CD4-positive, alpha-beta memory T cell (primary cell): ENCODE data around the gene IFNGR1. TPM values are rescaled to one million over a fixed set of nuclear protein-coding genes. Genes with fewer than 3 reads are reported as not detected.
A peak's percentile ranks its signal among the peaks of the same experiment; 100 is the strongest.

ENCODE experiments used
- CTCF ChIA-PET: fragments of 350-600 bp; sonication (Branson Sonifier 250); formaldehyde crosslinking; loops from one replicate; lab custom pipeline; 2021; ENCODE audit warnings: inconsistent platforms; ENCODE audit not compliant: partially characterized antibody; lab: Charles Lee
- POLR2A ChIA-PET: fragments of 350-600 bp; sonication (Branson Sonifier 250); formaldehyde crosslinking; loops from one replicate; lab custom pipeline; 2021; ENCODE audit not compliant: partially characterized antibody; lab: Charles Lee
- DNase-seq, 5 donors: peaks; one replicate each; pipeline versions ENCODE4 v3.0.0 to v3.0.0-alpha.2; 2020 to 2022; ENCODE audit warnings: mixed read lengths in 1 of 5
- H3K27ac ChIP-seq: one replicate; pipeline ENCODE4 v1.7.0; 2013; ENCODE audit warnings: low read depth, low read length
- H3K27me3 ChIP-seq: 2 replicates; pipeline ENCODE4 v1.7.0; 2013; ENCODE audit warnings: mild to moderate bottlenecking, low read length, moderate library complexity; ENCODE audit not compliant: insufficient read depth
- H3K36me3 ChIP-seq: 2 replicates; pipeline ENCODE4 v1.7.0; 2013; ENCODE audit warnings: mild to moderate bottlenecking, low read length, moderate library complexity; ENCODE audit not compliant: insufficient read depth
- H3K4me1 ChIP-seq: 2 replicates; pipeline ENCODE4 v1.7.0; 2013; ENCODE audit warnings: mild to moderate bottlenecking, low read length, moderate library complexity; ENCODE audit not compliant: insufficient read depth
- H3K4me3 ChIP-seq, 2 donors: one replicate each; pipeline ENCODE4 v1.7.0; 2013; ENCODE audit warnings: low read length in 2 of 2, mild to moderate bottlenecking in 1 of 2
- H3K9me3 ChIP-seq, 2 donors: one replicate each; pipeline ENCODE4 v1.7.0; 2013; ENCODE audit warnings: low read length in 2 of 2, control low read depth in 1 of 2; ENCODE audit not compliant: control insufficient read depth in 1 of 2
- H3K27ac Mint-ChIP-seq, 7 donors: one replicate each; pipeline ENCODE4 v1.8.0; 2020 to 2021; ENCODE audit warnings: mixed read lengths in 7 of 7, mild to moderate bottlenecking in 6 of 7, inconsistent platforms in 3 of 7, moderate library complexity in 3 of 7
- H3K27me3 Mint-ChIP-seq, 2 donors: one replicate each; pipeline ENCODE4 v1.8.0; 2020 to 2021; ENCODE audit warnings: mixed read lengths in 2 of 2
- H3K36me3 Mint-ChIP-seq, 2 donors: one replicate each; pipeline ENCODE4 v1.8.0; 2020 to 2021; ENCODE audit warnings: mixed read lengths in 2 of 2, inconsistent platforms in 1 of 2, mild to moderate bottlenecking in 1 of 2
- H3K4me1 Mint-ChIP-seq, 4 donors: one replicate each; pipeline ENCODE4 v1.8.0; 2020 to 2021; ENCODE audit warnings: mixed read lengths in 4 of 4, mild to moderate bottlenecking in 1 of 4
- H3K4me3 Mint-ChIP-seq, 8 donors: one replicate each; pipeline ENCODE4 v1.8.0; 2020 to 2021; ENCODE audit warnings: mixed read lengths in 8 of 8, mild to moderate bottlenecking in 7 of 8, moderate library complexity in 6 of 8, inconsistent platforms in 3 of 8
- H3K9me3 Mint-ChIP-seq, 8 donors: one replicate each; pipeline ENCODE4 v1.8.0; 2020 to 2021; ENCODE audit warnings: mixed read lengths in 8 of 8, mild to moderate bottlenecking in 5 of 8, inconsistent platforms in 3 of 8, moderate library complexity in 1 of 8
- intact Hi-C: fragments of 100-400 bp; cut with micrococcal nuclease; formaldehyde crosslinking; loops from one replicate; pipeline ENCODE4 v1.15.1; 2023
- polyA plus RNA-seq, 2 donors: library from polyadenylated mRNA; unstranded; fragments of 300-500 nt; fragmentation: Illumina TruSeq; gene quantifications; one replicate each; pipeline ENCODE4 v1.2.3, GENCODE V29; 2021
- total RNA-seq, 2 experiments: library from RNA; stranded (reverse); gene quantifications; one replicate each; pipeline ENCODE4 v1.2.3, GENCODE V29; 2021

The IFNGR1 gene
- total and polyA plus RNA-seq, 4 experiments from 2014 or later = 38.3 to 57.9 (median 39.9) TPM

- Mint-ChIP-seq H3K27me3 (peaks cover 5 to 6% of the 10 kb centered on the region in 2 donors), H3K27ac (no peak overlapping the region), H3K4me1 (no peaks in the 10 kb centered on the region), H3K36me3 (peaks cover 0 to 8% of the 10 kb centered on the region in 2 donors), H3K9me3 (peaks cover 0 to 14% (median 5%) of the 10 kb centered on the region in 8 donors), H3K4me3 (no peak overlapping the region)
- no peak for DNase-seq
- ChIA-PET CTCF (interaction anchor here (1.1 kb wide), 1 partner anchor 28 kb away, joined by 3 read pairs; no protein-coding TSS in a partner anchor), POLR2A (no interaction called here)
- no peaks in the 10 kb centered on the region for H3K27me3 ChIP-seq
- intact Hi-C loops = no loop called here
- no peaks in the 10 kb centered on the region for H3K4me1 ChIP-seq
- no peak overlapping the region for H3K4me3 ChIP-seq
- H3K27ac ChIP-seq = no peak overlapping the region
- H3K36me3 ChIP-seq = no peaks in the 10 kb centered on the region
- no peaks in the 10 kb centered on the region for H3K9me3 ChIP-seq
Observed at GRCh38 chr6:137248702-137249101, 29.5 kb upstream of the IFNGR1 start.

DNA sequence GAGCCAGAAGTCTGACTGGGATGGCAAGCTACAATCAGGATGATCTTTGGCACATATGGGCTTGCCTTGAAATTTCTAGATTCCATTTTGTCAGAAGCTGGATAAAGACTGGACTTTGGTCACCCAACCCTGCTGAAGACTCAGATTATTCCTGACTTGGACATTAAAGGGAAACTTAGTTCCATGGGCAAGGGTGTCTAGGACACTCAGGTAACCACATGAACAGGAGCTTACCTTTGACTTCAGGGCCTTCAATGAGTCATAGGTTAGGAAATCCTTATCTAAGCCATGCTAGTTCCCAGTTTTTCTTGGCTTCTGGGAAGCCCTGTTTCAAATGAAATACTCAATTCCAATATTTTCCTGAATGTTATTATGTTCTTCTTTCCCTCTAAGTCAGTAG is 28.5 kb upstream of the IFNGR1 start:
- Mint-ChIP-seq H3K4me3 (no peak overlapping the region), H3K9me3 (peaks cover 0 to 8% (median 3%) of the 10 kb centered on the region in 8 donors), H3K4me1 (no peaks in the 10 kb centered on the region), H3K27me3 (peaks cover 5 to 6% of the 10 kb centered on the region in 2 donors), H3K27ac (no peak overlapping the region), H3K36me3 (peaks cover 0 to 6% of the 10 kb centered on the region in 2 donors)
- ChIA-PET POLR2A (no interaction called here), CTCF (interaction anchor here (0.9 to 1.1 kb wide), 2 partner anchors 66 to 355 kb away, joined by 3 read pairs; no protein-coding TSS in a partner anchor)
- no peak overlapping the region for H3K27ac ChIP-seq
- no peaks in the 10 kb centered on the region for H3K36me3 ChIP-seq
- no peaks in the 10 kb centered on the region for H3K27me3 ChIP-seq
- no peak for DNase-seq
- H3K4me1 ChIP-seq = no peaks in the 10 kb centered on the region
- H3K4me3 ChIP-seq = no peak overlapping the region
- intact Hi-C loops = no loop called here
- H3K9me3 ChIP-seq = no peaks in the 10 kb centered on the region

GRCh38 chr6:137246791-137247202 is 27.6 kb upstream of the IFNGR1 start:
- DNase-seq = no peak
- no peak overlapping the region for H3K4me3 ChIP-seq
- ChIA-PET POLR2A (no interaction called here), CTCF (interaction anchor here (0.8 to 1.1 kb wide), 2 partner anchors 10 to 67 kb away, joined by 3 read pairs; no protein-coding TSS in a partner anchor)
- intact Hi-C loops = no loop called here
- H3K27ac ChIP-seq = no peak overlapping the region
- H3K9me3 Mint-ChIP-seq = no peaks in the 10 kb centered on the region
- no peaks in the 10 kb centered on the region for H3K9me3 ChIP-seq
- no peaks in the 10 kb centered on the region for H3K36me3 ChIP-seq
- no peaks in the 10 kb centered on the region for H3K36me3 Mint-ChIP-seq
- H3K4me3 Mint-ChIP-seq = no peak overlapping the region
- H3K27me3 ChIP-seq = no peaks in the 10 kb centered on the region
- no peak overlapping the region for H3K27ac Mint-ChIP-seq
- no peaks in the 10 kb centered on the region for H3K4me1 ChIP-seq
- H3K4me1 Mint-ChIP-seq = no peaks in the 10 kb centered on the region
- no peaks in the 10 kb centered on the region for H3K27me3 Mint-ChIP-seq

GRCh38 chr6:137246164-137246563 is 27.0 kb upstream of the IFNGR1 start:
- Histone ChIP-seq H3K27me3 (no peaks in the 10 kb centered on the region), H3K4me3 (no peak overlapping the region), H3K27ac (no peak overlapping the region), H3K4me1 (no peaks in the 10 kb centered on the region), H3K36me3 (no peaks in the 10 kb centered on the region), H3K9me3 (no peaks in the 10 kb centered on the region)
- ChIA-PET POLR2A (no interaction called here), CTCF (interaction anchor here (0.8 kb wide), 1 partner anchor 9 kb away, joined by 3 read pairs; no protein-coding TSS in a partner anchor)
- no peak overlapping the region for H3K4me3 Mint-ChIP-seq
- no peak for DNase-seq
- H3K4me1 Mint-ChIP-seq = peaks cover 0 to 4% (median 0%) of the 10 kb centered on the region in 4 donors
- H3K27me3 Mint-ChIP-seq = no peaks in the 10 kb centered on the region
- no peak overlapping the region for H3K27ac Mint-ChIP-seq
- no peaks in the 10 kb centered on the region for H3K9me3 Mint-ChIP-seq
- H3K36me3 Mint-ChIP-seq = no peaks in the 10 kb centered on the region
- intact Hi-C loops = no loop called here

- peaks cover 14% of the 10 kb centered on the region for H3K4me1 ChIP-seq
- H3K27ac Mint-ChIP-seq = no peak overlapping the region
Observed at GRCh38 chr6:137241481-137242038, 22.4 kb upstream of the IFNGR1 start.

DNA sequence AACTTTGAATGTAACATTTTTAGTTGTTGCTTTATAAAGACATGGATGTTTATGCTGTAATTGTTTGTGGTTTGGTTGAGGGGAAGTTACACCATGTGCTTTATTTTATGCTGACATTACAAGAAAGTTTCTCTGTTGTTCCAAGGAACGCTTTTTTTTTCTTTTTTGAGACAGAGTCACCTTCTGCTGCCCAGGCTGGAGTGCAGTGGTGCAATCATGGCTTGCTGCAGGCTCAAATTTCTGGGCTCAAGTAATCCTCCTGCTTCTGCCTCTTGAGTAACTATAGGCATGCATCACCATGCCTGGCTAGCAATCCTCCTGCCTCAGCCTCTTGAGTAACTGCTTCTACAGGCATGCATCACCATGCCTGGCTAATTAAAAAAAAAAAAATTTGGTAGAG is 21.0 kb upstream of the IFNGR1 start:
- peak overlapping the region in 1 of 7 donors; percentile 32 for H3K27ac Mint-ChIP-seq
- H3K4me3 Mint-ChIP-seq = peak overlapping the region in 3 of 8 donors; percentile 7 to 48 (median 26)
- H3K36me3 ChIP-seq = no peaks in the 10 kb centered on the region
- H3K9me3 ChIP-seq = no peaks in the 10 kb centered on the region
- DNase-seq = no peak
- no peaks in the 10 kb centered on the region for H3K27me3 Mint-ChIP-seq
- H3K9me3 Mint-ChIP-seq = peaks cover 2 to 11% (median 5%) of the 10 kb centered on the region in 8 donors
- no peaks in the 10 kb centered on the region for H3K27me3 ChIP-seq
- POLR2A ChIA-PET = interaction anchor here (1.0 to 2.9 kb wide), 4 partner anchors 8 to 17 kb away, joined by 4 to 7 read pairs (median 6); no protein-coding TSS in a partner anchor
- CTCF ChIA-PET = interaction anchor here (0.9 to 1.5 kb wide), 4 partner anchors 8 to 349 kb away, joined by 3 read pairs; no protein-coding TSS in a partner anchor
- H3K36me3 Mint-ChIP-seq = peaks cover 0 to 6% of the 10 kb centered on the region in 2 donors
- peaks cover 11 to 20% (median 17%) of the 10 kb centered on the region in 4 donors for H3K4me1 Mint-ChIP-seq
- peaks cover 15% of the 10 kb centered on the region for H3K4me1 ChIP-seq
- no peak overlapping the region for H3K4me3 ChIP-seq
- no peak overlapping the region for H3K27ac ChIP-seq
- intact Hi-C loops = no loop called here

More at GRCh38 chr6:137241481-137242038, 22.4 kb upstream of the IFNGR1 start:
- intact Hi-C loops = no loop called here
- Histone ChIP-seq H3K27me3 (no peaks in the 10 kb centered on the region), H3K9me3 (no peaks in the 10 kb centered on the region), H3K27ac (no peak overlapping the region), H3K36me3 (no peaks in the 10 kb centered on the region), H3K4me3 (no peak overlapping the region)
- CTCF ChIA-PET = interaction anchor here (0.7 to 1.4 kb wide), 4 partner anchors 28 to 394 kb away, joined by 3 to 4 read pairs (median 4); no protein-coding TSS in a partner anchor
- POLR2A ChIA-PET = interaction anchor here (2.9 kb wide), 1 partner anchor 12 kb away, joined by 7 read pairs; no protein-coding TSS in a partner anchor
- Mint-ChIP-seq H3K9me3 (peaks cover 2 to 11% (median 5%) of the 10 kb centered on the region in 8 donors), H3K36me3 (peaks cover 0 to 6% of the 10 kb centered on the region in 2 donors), H3K4me3 (no peak overlapping the region), H3K4me1 (peaks cover 9 to 12% (median 12%) of the 10 kb centered on the region in 4 donors), H3K27me3 (no peaks in the 10 kb centered on the region)
- no peak for DNase-seq

DNA sequence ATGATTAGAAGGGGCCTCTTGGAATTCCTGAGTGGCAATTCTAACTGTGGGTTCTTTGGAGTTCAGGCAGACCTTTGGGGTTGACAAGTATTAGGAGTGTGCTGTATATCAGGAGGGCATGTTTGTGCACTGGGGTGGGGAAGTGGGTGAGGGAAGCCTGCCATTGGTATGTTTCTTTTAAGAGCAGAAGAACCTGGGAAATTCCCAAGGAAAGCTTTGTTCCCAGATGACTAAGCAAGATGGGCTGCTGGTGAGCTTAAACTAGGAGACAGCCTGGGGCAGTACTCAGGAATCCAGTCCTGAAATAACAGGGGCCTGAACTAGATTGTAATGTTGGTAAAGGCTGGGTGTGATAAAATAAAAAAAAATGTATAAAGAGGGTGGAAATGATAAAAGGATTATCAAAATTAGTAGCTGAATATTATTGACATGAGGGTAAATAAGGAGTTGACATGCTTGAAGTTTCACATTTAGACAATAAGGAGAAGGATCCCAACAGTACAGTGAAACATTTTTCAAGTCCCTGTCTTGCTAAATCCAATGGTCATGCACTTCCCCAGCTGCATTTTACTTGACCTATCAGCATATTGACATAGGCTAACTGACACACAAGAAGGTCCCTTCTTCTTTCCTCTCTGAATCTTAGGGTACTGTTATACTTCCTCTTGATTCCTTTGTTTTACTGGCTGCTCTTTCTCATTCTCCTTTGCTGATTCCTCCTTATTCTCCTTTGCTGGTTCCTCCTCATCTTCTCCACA is 18.4 kb upstream of the IFNGR1 start:
- intact Hi-C loops = no loop called here
- no peaks in the 10 kb centered on the region for H3K27me3 ChIP-seq
- DNase-seq = no peak
- no peaks in the 10 kb centered on the region for H3K36me3 ChIP-seq
- POLR2A ChIA-PET = interaction anchor here (0.8 kb wide), 1 partner anchor 17 kb away, joined by 4 read pairs; no protein-coding TSS in a partner anchor
- peaks cover 2 to 11% (median 6%) of the 10 kb centered on the region in 8 donors for H3K9me3 Mint-ChIP-seq
- no peak overlapping the region for H3K4me3 Mint-ChIP-seq
- H3K4me1 Mint-ChIP-seq = peaks cover 28 to 46% (median 39%) of the 10 kb centered on the region in 4 donors
- peaks cover 40% of the 10 kb centered on the region for H3K4me1 ChIP-seq
- CTCF ChIA-PET = interaction anchor here (1.1 to 1.5 kb wide), 3 partner anchors 9 to 77 kb away, joined by 3 to 6 read pairs (median 3); no protein-coding TSS in a partner anchor
- H3K27ac Mint-ChIP-seq = peak overlapping the region in 1 of 7 donors; percentile 12
- H3K27ac ChIP-seq = no peak overlapping the region
- H3K9me3 ChIP-seq = no peaks in the 10 kb centered on the region
- no peaks in the 10 kb centered on the region for H3K27me3 Mint-ChIP-seq
- H3K36me3 Mint-ChIP-seq = peaks cover 0 to 6% of the 10 kb centered on the region in 2 donors
- H3K4me3 ChIP-seq = no peak overlapping the region
